GM23248 (cell line): ENCODE measurements around the gene CCDC187. TPM values are rescaled to one million over a fixed set of nuclear protein-coding genes. Genes with fewer than 3 reads are reported as not detected.

Source experiments
- DNase-seq: peaks from one replicate; pipeline ENCODE4 v3.0.0-alpha.2; 2015
- H2AFZ ChIP-seq: fragments of 200-600 bp; sonication (generic); 2 replicates; pipeline ENCODE4 v1.6.1; 2016; ENCODE audit warnings: antibody characterized with exemption
- H3F3A ChIP-seq: fragments of 200-600 bp; sonication (generic); 2 replicates; pipeline ENCODE4 v1.6.1; 2016; ENCODE audit warnings: mild to moderate bottlenecking, antibody characterized with exemption, mixed run types; ENCODE audit not compliant: insufficient read depth
- H3K27ac ChIP-seq: fragments of 200-600 bp; sonication (generic); 2 replicates; pipeline ENCODE4 v1.5.1; 2016; ENCODE audit warnings: mild to moderate bottlenecking
- H3K27me3 ChIP-seq: fragments of 200-600 bp; sonication (generic); replicated peaks from 2 replicates; pipeline ENCODE4 v1.6.1; 2016; ENCODE audit warnings: mild to moderate bottlenecking; ENCODE audit not compliant: insufficient read depth
- H3K36me3 ChIP-seq: fragments of 200-600 bp; sonication (generic); 2 replicates; pipeline ENCODE4 v1.6.1; 2016; ENCODE audit warnings: low read depth, mild to moderate bottlenecking
- H3K4me1 ChIP-seq: fragments of 200-600 bp; sonication (generic); 2 replicates; pipeline ENCODE4 v1.6.1; 2016; ENCODE audit warnings: mild to moderate bottlenecking; ENCODE audit not compliant: insufficient read depth
- H3K4me2 ChIP-seq: fragments of 200-600 bp; sonication (generic); one replicate; pipeline ENCODE4 v1.6.1; 2016; ENCODE audit warnings: mild to moderate bottlenecking; ENCODE audit not compliant: unreplicated experiment
- H3K4me3 ChIP-seq: fragments of 200-600 bp; sonication (generic); 2 replicates; pipeline ENCODE4 v1.5.1; 2016; ENCODE audit warnings: mild to moderate bottlenecking
- H3K79me2 ChIP-seq: fragments of 200-600 bp; sonication (generic); 2 replicates; pipeline ENCODE4 v1.6.1; 2016; ENCODE audit warnings: mild to moderate bottlenecking; ENCODE audit not compliant: insufficient read depth
- H3K9ac ChIP-seq: fragments of 200-600 bp; sonication (generic); 2 replicates; pipeline ENCODE4 v1.6.1; 2016; ENCODE audit warnings: mild to moderate bottlenecking
- H3K9me2 ChIP-seq: fragments of 200-600 bp; sonication (generic); 2 replicates; pipeline ENCODE4 v1.6.1; 2016; ENCODE audit warnings: mixed run types, mild to moderate bottlenecking, moderate library complexity; ENCODE audit not compliant: insufficient read depth
- H3K9me3 ChIP-seq: fragments of 200-600 bp; sonication (generic); one replicate; pipeline ENCODE4 v1.6.1; 2017; ENCODE audit warnings: low read depth
- H4K20me1 ChIP-seq: fragments of 200-600 bp; sonication (generic); 2 replicates; pipeline ENCODE4 v1.6.0; 2016; ENCODE audit not compliant: insufficient read depth
- EZH2 ChIP-seq: fragments of 200-600 bp; sonication (generic); IDR thresholded peaks from 2 replicates; pipeline ENCODE4 v1.6.1; 2018; ENCODE audit warnings: antibody characterized with exemption, mild to moderate bottlenecking; ENCODE audit not compliant: insufficient read depth, poor library complexity, severe bottlenecking
- EZH2phosphoT487 ChIP-seq: fragments of 200-600 bp; sonication (generic); IDR thresholded peaks from 2 replicates; pipeline ENCODE4 v1.6.1; 2018; ENCODE audit warnings: antibody characterized with exemption, moderate library complexity, mild to moderate bottlenecking, low read depth; ENCODE audit not compliant: insufficient read depth
- WGBS, 2 experiments: methylation state at CpG; one replicate each; pipeline ENCODE4 v1.1.6; 2015 to 2017; ENCODE audit warnings: low lambda C conversion rate in 2 of 2, low coverage in 1 of 2; ENCODE audit errors: missing lambda C conversion rate in 2 of 2; 5-methylcytosine and 5-hydroxymethylcytosine counted together
- in situ Hi-C: fragments of 300-500 bp; cut with MboI; formaldehyde crosslinking; loops from 2 replicates; pipeline ENCODE4 v1.15.0; 2020
- polyA plus RNA-seq: library from polyadenylated mRNA; unstranded; fragments of >200 nt; fragmentation: Nextera tagmentation; extraction: Ambion mirVana; gene quantifications from 2 replicates; pipeline ENCODE4 v1.2.1, GENCODE V29; 2016
- total RNA-seq: library from RNA; depleted of rRNA; stranded (reverse); fragments of >200 nt; shearing (Covaris generic); gene quantifications from 2 replicates; pipeline ENCODE4 v1.2.3, GENCODE V29; 2014

The CCDC187 gene
- total and polyA plus RNA-seq, 2 experiments from 2014 or later: not detected

- H3K27ac ChIP-seq: no peak overlapping the region
- H3K9me2 ChIP-seq: no peaks in the 10 kb centered on the region
- TF ChIP-seq EZH2phosphoT487: no peak
- no peak for TF ChIP-seq EZH2
- no peak overlapping the region for H3K9ac ChIP-seq
- no peaks in the 10 kb centered on the region for H3K27me3 ChIP-seq
- no peak for DNase-seq
- no peaks in the 10 kb centered on the region for H3K9me3 ChIP-seq
- no peaks in the 10 kb centered on the region for H3F3A ChIP-seq
- no peaks in the 10 kb centered on the region for H4K20me1 ChIP-seq
- WGBS, 2 experiments: 93 to 94% methylated on average over 26 to 30 of the region's 30 CpGs
- H3K79me2 ChIP-seq: no peaks in the 10 kb centered on the region
- H2AFZ ChIP-seq: no peak overlapping the region
- no peaks in the 10 kb centered on the region for H3K36me3 ChIP-seq
- in situ Hi-C loops: no loop called here
- peaks cover 9% of the 10 kb centered on the region for H3K4me1 ChIP-seq
- H3K4me3 ChIP-seq: no peak overlapping the region
- H3K4me2 ChIP-seq: no peak overlapping the region
Measured at GRCh38 chr9:136223871-136224640, 79.8 kb downstream of the CCDC187 start.

GRCh38 chr9:136222906-136223285, 81.0 kb downstream of the CCDC187 start:
- H3K9me2 ChIP-seq: no peaks in the 10 kb centered on the region
- no peaks in the 10 kb centered on the region for H3K9me3 ChIP-seq
- H4K20me1 ChIP-seq: no peaks in the 10 kb centered on the region
- no peak overlapping the region for H3K27ac ChIP-seq
- no peak overlapping the region for H2AFZ ChIP-seq
- no peaks in the 10 kb centered on the region for H3K36me3 ChIP-seq
- H3K4me1 ChIP-seq: peaks cover 1% of the 10 kb centered on the region
- H3F3A ChIP-seq: no peaks in the 10 kb centered on the region
- in situ Hi-C loops: no loop called here
- no peak for TF ChIP-seq EZH2
- TF ChIP-seq EZH2phosphoT487: no peak
- no peak overlapping the region for H3K4me3 ChIP-seq
- WGBS, 2 experiments: 97% methylated on average over 12 to 13 of the region's 13 CpGs
- no peak overlapping the region for H3K9ac ChIP-seq
- H3K27me3 ChIP-seq: no peaks in the 10 kb centered on the region
- H3K79me2 ChIP-seq: no peaks in the 10 kb centered on the region
- no peak overlapping the region for H3K4me2 ChIP-seq
- DNase-seq: no peak

DNA sequence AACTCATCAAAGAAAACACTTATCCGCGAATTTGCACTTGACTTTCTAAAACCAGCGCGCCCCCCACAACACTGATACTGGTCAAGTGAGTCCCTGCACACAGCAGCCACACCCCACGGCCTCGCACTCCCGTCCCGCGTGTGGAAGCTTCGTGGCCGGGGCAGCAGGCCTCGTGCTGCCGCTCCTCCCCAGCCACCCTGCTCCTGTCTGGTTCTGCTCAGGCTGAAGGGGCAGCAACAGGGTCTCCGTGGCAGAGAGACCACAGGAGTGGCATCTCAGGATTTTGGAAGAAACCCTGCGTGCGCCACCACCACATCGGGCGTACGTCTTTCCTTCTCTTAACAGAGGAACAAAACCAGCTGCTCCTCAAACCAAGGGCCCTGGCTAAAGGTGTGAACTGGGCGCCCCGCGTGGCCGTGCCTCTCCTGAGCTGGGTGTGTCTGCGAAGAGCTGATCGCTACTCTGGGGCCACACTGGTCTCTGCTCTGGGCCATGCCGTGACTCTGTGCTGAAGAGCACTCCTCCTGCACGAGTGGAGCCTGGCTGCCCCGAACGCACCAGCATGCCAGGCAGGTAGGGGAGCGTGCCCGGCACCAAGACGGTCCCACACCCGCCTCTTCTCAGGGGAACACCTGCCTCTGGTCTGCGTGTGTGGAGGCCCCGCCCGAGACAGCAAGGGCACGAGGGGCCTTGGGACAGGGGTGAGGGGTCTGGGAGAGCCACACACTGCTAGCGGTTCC, 81.6 kb downstream of the CCDC187 start:
- Histone ChIP-seq H4K20me1 (no peaks in the 10 kb centered on the region), H3K9ac (no peak overlapping the region), H3K4me1 (no peaks in the 10 kb centered on the region), H3K79me2 (no peaks in the 10 kb centered on the region), H3K27ac (no peak overlapping the region), H3K36me3 (no peaks in the 10 kb centered on the region), H3K4me2 (no peak overlapping the region), H3F3A (no peaks in the 10 kb centered on the region), H3K9me3 (no peaks in the 10 kb centered on the region), H3K9me2 (no peaks in the 10 kb centered on the region), H3K4me3 (no peak overlapping the region), H2AFZ (no peak overlapping the region), H3K27me3 (no peaks in the 10 kb centered on the region)
- WGBS, 2 experiments: 95 to 96% methylated on average over 35 to 38 of the region's 38 CpGs
- DNase-seq: no peak
- no peak for TF ChIP-seq EZH2phosphoT487
- no peak for TF ChIP-seq EZH2
- in situ Hi-C loops: no loop called here

GRCh38 chr9:136220017-136220729, 83.7 kb downstream of the CCDC187 start:
- WGBS, 2 experiments: 88 to 90% methylated on average over 15 of the region's 15 CpGs
- H3K9me3 ChIP-seq: no peaks in the 10 kb centered on the region
- TF ChIP-seq EZH2phosphoT487: no peak
- TF ChIP-seq EZH2: no peak

More at GRCh38 chr9:136220017-136220729, 83.7 kb downstream of the CCDC187 start:
- Histone ChIP-seq H3K27ac (no peak overlapping the region), H3K36me3 (no peaks in the 10 kb centered on the region), H4K20me1 (no peaks in the 10 kb centered on the region), H3K4me1 (no peaks in the 10 kb centered on the region), H3K27me3 (no peaks in the 10 kb centered on the region), H3K9me2 (no peaks in the 10 kb centered on the region), H3K4me2 (no peak overlapping the region), H2AFZ (no peak overlapping the region), H3K9ac (no peak overlapping the region), H3F3A (no peaks in the 10 kb centered on the region), H3K4me3 (no peak overlapping the region), H3K79me2 (no peaks in the 10 kb centered on the region)
- no peak for DNase-seq
- in situ Hi-C loops: no loop called here
